ENCODE results near the gene GLDC. TPM values are rescaled to one million over a fixed set of nuclear protein-coding genes. Genes with fewer than 3 reads are reported as not detected.
"Not testable (repeated sequence)": the region's sequence is repeated elsewhere in the genome, so short reads cannot be mapped to it uniquely, and the experiment has no call there.

The GLDC gene
- total RNA-seq, 1 donor from 2014 or later = 112 TPM

DNA sequence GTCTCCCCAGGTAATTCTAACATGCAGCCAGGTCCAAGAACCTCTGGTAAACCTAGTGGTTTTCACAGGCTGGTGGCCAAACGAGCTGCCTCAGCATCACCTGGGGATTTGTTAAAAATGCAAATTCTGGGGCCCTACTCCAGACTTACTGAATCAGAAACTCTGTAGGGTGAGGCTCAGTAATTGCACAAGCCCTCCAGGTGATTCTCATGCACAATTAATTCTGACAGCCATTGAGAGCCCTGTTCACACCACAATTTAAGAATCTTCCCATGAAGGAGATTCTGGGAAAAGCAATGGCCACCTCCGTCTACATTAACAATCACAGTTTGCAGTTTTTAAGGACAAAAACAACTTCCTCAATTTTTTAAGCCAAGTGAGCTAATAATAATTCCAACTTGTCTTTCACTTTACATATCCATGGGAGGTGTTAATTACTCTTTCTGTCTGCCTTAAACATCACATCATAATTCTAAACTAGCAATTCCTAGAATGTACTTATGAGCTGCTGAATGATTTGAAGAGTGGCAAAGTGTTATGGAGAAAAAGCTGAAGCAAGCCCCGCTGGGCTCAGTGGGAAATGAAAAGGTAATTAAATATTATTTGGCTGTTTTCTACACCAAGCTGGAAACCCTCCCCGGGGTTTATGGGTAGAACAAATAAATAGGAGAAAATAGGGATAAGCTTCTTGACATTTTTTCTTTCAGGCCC is 70.0 kb downstream of the GLDC start:
- DNase-seq (ENCODE audit: low spot score) (no peak), ATAC-seq (no peak)

GRCh38 chr9:6567140-6567591 is 78.4 kb downstream of the GLDC start:
- ATAC-seq = no peak

GRCh38 chr9:6566409-6567139 is 79.0 kb downstream of the GLDC start:
- ATAC-seq (no peak), DNase-seq (ENCODE audit: low spot score) (no peak)

More at GRCh38 chr9:6567140-6567591, 78.4 kb downstream of the GLDC start:
- no peak for DNase-seq (ENCODE audit: low spot score)

DNA sequence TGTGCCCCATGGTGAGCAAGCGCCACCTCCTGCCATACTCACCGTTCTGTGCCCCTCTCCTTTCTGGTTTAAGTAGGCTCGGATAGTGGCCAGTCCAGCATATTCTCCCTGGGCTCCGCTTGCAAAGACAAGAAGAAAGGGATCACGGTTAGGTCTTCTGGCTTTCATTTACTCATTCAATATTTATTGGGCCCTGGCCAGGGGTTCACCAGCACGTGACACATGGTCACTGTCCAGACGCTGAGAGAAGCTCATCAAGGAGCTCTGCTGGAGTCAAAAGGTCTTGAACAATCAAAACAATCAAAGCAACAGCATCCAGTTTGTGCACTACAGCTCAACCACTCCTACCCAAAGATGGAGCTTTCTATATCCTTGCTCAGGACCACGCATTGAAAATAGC is 80.2 kb downstream of the GLDC start:
- no peak for DNase-seq (ENCODE audit: low spot score)
- ATAC-seq = no peak

GRCh38 chr9:6564868-6565267 is 80.7 kb downstream of the GLDC start:
- DNase-seq (ENCODE audit: low spot score) = no peak
- ATAC-seq = no peak

DNA sequence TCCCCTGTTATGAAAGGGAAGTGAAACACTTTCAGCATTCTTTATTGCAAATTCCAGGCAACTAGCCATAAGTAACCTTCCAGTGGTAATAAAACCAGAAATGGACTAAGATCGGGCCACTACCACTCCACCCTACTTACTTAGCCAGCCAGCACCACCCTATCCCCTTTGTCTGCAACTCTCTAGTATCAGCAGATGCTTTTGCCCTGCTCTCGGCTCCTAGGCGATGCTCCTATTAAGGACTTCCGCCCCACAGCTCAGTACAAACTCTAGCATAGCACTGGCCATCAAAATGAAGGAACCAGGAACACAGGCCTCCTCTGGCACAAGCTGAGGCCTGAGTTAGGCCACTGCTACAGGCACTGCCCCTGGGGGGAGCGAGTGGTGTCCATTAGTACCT is 81.2 kb downstream of the GLDC start:
- DNase-seq (ENCODE audit: low spot score) (no peak), ATAC-seq (peak; percentile 27)

- DNase-seq (ENCODE audit: low spot score) (no peak), ATAC-seq (no peak)
Observed at GRCh38 chr9:6562871-6563430, 82.6 kb downstream of the GLDC start.

GRCh38 chr9:6562201-6562600 is 83.3 kb downstream of the GLDC start:
- ATAC-seq (no peak), DNase-seq (ENCODE audit: low spot score) (no peak)

DNA sequence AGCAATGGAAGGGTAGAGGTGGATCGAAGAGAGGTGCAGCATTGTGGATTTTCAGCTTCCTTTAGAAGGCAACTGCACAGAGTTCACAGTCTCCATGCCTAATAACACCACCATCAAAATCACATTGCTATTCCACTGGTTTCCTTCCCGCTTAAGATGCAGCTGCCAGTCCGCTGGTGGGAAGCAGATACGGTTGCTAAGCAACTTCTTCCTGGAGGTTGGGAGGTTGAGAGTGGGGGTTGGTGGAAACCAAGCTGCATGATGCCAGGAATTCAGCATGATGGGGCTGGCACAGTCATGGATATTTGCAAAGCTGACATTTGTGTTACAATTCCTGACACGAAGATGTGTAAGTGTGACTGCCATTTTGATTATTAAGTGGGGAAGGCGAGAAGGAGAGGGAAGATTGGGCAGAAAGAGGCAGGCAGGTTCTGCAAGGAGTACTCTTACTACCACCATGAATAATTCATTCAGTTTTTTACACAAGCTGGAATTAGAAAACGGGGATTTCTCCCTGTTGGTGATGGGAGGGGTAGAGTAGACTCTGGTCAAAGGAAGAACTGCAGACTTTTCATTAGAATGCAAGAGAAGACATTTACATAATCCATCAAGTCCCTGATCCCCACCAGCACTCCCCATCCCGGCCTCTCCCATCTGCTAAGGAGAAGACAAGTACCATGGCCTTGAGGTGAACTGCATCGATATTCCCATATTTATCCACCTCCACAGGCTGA is 87.5 kb downstream of the GLDC start:
- ATAC-seq (no peak), DNase-seq (ENCODE audit: low spot score) (no peak)

- ATAC-seq = no peak
- no peak for DNase-seq (ENCODE audit: low spot score)
Observed at GRCh38 chr9:6553866-6554265, 91.7 kb downstream of the GLDC start.

- no peak for ATAC-seq
Observed at GRCh38 chr9:6552498-6553121, 92.9 kb downstream of the GLDC start.

GRCh38 chr9:6552033-6552432 is 93.5 kb downstream of the GLDC start:
- DNase-seq (ENCODE audit: low spot score) (no peak), ATAC-seq (no peak)

More at GRCh38 chr9:6552498-6553121, 92.9 kb downstream of the GLDC start:
- DNase-seq (ENCODE audit: low spot score) = no peak

DNA sequence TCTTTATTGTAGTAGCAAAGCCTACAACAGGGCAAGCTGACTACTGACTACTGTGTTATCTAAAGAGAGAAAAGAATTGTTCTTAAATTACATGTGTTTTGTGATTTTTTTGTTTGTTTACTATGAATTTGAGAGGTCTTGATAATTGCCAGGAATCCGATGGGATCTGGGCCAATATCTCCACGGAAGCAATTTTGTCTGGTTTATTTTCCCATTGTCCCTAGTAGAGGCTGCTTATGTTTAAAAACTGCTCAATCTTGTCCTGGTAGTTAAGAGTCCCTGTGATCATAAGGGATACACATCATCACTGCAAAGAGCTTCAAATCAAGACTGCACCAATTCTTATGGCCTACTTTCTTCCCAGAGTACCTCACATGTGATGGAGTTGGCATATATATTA is 94.4 kb downstream of the GLDC start:
- DNase-seq (ENCODE audit: low spot score) (no peak), ATAC-seq (no peak)

- no peak for ATAC-seq
- no peak for DNase-seq (ENCODE audit: low spot score)
Observed at GRCh38 chr9:6549106-6549800, 96.3 kb downstream of the GLDC start.

DNA sequence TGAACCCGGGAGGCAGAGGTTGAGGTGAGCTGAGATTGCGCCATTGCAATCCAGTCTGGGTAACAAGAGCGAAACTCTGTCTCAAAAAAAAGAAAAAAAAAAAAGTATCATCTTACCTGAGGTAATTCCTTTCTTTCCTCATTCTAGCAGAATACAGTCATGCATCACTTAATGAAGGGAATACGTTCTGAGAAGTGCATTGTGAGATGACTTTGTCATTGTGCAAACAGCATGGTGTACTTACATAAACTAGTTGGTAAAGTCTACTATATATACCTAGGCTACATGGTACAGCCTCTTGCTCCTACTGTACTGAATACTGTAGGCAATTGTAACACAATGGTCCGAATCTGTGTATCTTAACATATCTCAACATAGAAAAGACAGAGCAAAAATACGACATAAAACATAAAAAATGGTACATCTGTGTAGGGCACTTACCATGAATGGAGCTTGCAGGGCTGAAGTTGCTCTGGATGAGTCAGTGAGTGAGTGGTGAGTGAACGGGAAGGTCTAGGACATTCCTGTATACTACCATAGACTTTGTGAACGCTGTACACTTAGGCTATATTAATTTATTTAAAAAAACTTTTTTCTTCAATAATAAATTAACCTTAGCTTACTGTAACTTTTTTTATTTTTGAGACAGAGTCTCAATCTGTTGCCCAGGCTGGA is 100.4 kb downstream of the GLDC start:
- ATAC-seq = no peak
- DNase-seq (ENCODE audit: low spot score) = no peak

DNA sequence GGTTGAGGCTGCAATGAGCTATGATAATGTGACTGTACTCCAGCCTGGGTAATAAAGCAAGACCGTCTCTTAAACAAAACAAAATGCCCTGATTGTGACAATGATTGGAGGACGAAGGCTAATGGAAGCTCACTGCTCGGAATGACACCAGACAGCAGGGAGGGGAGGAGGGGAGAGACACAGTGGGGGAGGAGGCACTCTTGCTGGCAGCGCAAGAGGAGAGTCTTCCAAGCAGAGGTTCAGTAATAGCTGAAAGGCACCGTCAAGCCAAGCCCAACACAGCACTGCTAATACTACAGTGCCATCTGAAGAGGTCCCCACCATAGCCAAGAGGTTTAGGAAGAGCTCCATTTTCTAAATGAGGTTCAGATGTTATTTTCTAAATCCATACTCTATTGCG is 102.3 kb downstream of the GLDC start:
- DNase-seq (ENCODE audit: low spot score) (no peak), ATAC-seq (peak; percentile 44)

DNA sequence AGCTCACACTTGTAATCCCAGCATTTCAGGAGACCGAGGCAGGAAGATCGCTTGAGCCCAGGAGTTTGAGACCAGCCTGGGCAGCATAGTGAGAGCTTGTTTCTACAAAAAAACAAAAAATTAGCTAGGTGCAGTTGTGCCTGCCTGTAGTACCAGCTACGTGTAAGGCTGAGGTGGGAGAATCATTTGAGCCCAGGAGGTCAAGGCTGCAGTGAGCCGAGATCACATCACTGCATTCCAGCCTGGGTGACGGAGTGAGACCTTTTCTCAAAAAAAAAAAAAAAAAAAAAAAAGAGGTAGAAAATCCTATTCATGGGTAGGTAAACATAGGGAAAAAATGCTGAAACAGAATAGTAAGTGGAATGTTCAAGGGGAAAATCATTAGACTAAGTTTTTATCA is 102.9 kb downstream of the GLDC start:
- ATAC-seq; DNase-seq (ENCODE audit: low spot score): not testable (repeated sequence)

DNA sequence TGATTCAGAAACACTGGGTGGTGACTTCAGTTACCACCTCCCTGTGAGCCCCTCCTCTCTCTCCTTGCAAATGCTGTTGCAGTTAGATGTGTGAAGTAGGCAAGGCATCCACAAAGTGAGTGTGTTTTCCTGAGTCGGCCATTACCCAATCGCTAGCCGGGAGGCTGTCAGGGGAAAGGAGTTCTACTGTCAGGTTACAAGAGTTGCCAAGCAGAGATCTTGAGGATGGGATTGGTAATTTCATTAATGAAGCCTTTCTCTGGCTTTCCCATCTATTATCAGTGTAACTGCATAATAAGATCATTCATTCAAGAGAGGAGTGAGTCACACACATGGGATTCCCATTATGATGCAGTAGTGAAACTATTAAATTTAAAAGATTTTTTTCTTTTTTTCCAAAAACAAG is 106.9 kb downstream of the GLDC start:
- ATAC-seq (no peak), DNase-seq (ENCODE audit: low spot score) (no peak)

DNA sequence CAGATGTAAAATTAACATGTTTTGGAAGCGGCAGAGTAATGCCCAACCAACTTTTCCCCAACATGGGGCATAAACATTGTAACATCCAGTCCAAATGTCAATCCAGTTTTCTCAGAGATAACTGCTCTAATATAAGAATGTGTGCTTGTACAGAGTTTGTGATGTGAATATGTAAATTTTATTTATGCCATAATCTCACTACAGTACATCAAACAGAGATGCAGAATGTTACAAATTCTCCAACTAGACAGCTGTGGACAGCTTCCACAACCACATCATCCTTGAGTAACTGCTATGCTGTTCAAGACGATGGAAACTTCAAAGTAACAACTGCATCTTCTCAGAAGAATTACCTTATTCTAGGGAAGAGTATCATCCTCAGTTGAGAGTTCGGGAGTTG is 109.9 kb downstream of the GLDC start:
- no peak for ATAC-seq
- no peak for DNase-seq (ENCODE audit: low spot score)

Data from left lobe of liver (tissue), 2 donors.